Mononuclear cell (primary cell): Measurements from ENCODE around the gene TXNDC11. TPM values are rescaled to one million over a fixed set of nuclear protein-coding genes. Genes with fewer than 3 reads are reported as not detected.

Experiments used
- H3K27me3 ChIP-seq: 2 replicates; pipeline ENCODE4 v1.6.0; 2011; ENCODE audit warnings: low read length, control low read depth; ENCODE audit not compliant: insufficient read depth
- H3K4me1 ChIP-seq: 2 replicates; pipeline ENCODE4 v1.5.1; 2011; ENCODE audit warnings: mild to moderate bottlenecking, low read length, control low read depth; ENCODE audit not compliant: insufficient read depth
- H3K4me3 ChIP-seq: 2 replicates; pipeline ENCODE4 v1.5.1; 2011; ENCODE audit warnings: mild to moderate bottlenecking, low read length, moderate library complexity
- H3K9me3 ChIP-seq: 2 replicates; pipeline ENCODE4 v1.5.1; 2011; ENCODE audit warnings: low read depth, mild to moderate bottlenecking, control low read depth, low read length
- total RNA-seq: library from RNA; depleted of rRNA; stranded (reverse); fragments of >200 nt; gene quantifications from one replicate; pipeline ENCODE4 v1.2.3, GENCODE V29; 2012

TXNDC11 gene
- total RNA-seq, 1 donor: 75.8 TPM

- Histone ChIP-seq H3K27me3 (no peaks in the 10 kb centered on the region), H3K9me3 (no peaks in the 10 kb centered on the region), H3K4me1 (peaks cover 13% of the 10 kb centered on the region), H3K4me3 (no peak overlapping the region)
These were observed 85.1 kb downstream of the TXNDC11 start for GRCh38 chr16:11657556-11657955.

GRCh38 chr16:11655655-11656054, 87.0 kb downstream of the TXNDC11 start:
- H3K27me3 ChIP-seq: no peaks in the 10 kb centered on the region
- no peaks in the 10 kb centered on the region for H3K9me3 ChIP-seq
- no peak overlapping the region for H3K4me3 ChIP-seq
- peaks cover 13% of the 10 kb centered on the region for H3K4me1 ChIP-seq

GRCh38 chr16:11651796-11652195, 90.9 kb downstream of the TXNDC11 start:
- Histone ChIP-seq H3K4me3 (no peak overlapping the region), H3K4me1 (peaks cover 13% of the 10 kb centered on the region), H3K9me3 (no peaks in the 10 kb centered on the region), H3K27me3 (no peaks in the 10 kb centered on the region)

- Histone ChIP-seq H3K4me3 (no peak overlapping the region), H3K9me3 (no peaks in the 10 kb centered on the region), H3K4me1 (peaks cover 13% of the 10 kb centered on the region), H3K27me3 (no peaks in the 10 kb centered on the region)
These were observed 91.7 kb downstream of the TXNDC11 start for GRCh38 chr16:11650641-11651591.

GRCh38 chr16:11649276-11649675, 93.4 kb downstream of the TXNDC11 start:
- Histone ChIP-seq H3K4me1 (peaks cover 4% of the 10 kb centered on the region), H3K9me3 (no peaks in the 10 kb centered on the region), H3K27me3 (no peaks in the 10 kb centered on the region), H3K4me3 (no peak overlapping the region)

- Histone ChIP-seq H3K9me3 (no peaks in the 10 kb centered on the region), H3K4me3 (no peak overlapping the region), H3K27me3 (no peaks in the 10 kb centered on the region), H3K4me1 (peaks cover 22% of the 10 kb centered on the region)
These were observed 99.9 kb downstream of the TXNDC11 start for GRCh38 chr16:11642765-11643116.

- Histone ChIP-seq H3K4me3 (no peak overlapping the region), H3K4me1 (peaks cover 25% of the 10 kb centered on the region), H3K27me3 (no peaks in the 10 kb centered on the region), H3K9me3 (no peaks in the 10 kb centered on the region)
These were observed 101.5 kb downstream of the TXNDC11 start for GRCh38 chr16:11640987-11641817.

- H3K4me3 ChIP-seq: no peak overlapping the region
- no peaks in the 10 kb centered on the region for H3K9me3 ChIP-seq
- peaks cover 32% of the 10 kb centered on the region for H3K4me1 ChIP-seq
- H3K27me3 ChIP-seq: no peaks in the 10 kb centered on the region
These were observed 102.4 kb downstream of the TXNDC11 start for GRCh38 chr16:11639925-11640899.

GRCh38 chr16:11639008-11639562, 103.6 kb downstream of the TXNDC11 start:
- no peak overlapping the region for H3K4me3 ChIP-seq
- no peaks in the 10 kb centered on the region for H3K9me3 ChIP-seq
- no peaks in the 10 kb centered on the region for H3K27me3 ChIP-seq
- peaks cover 39% of the 10 kb centered on the region for H3K4me1 ChIP-seq

- no peaks in the 10 kb centered on the region for H3K27me3 ChIP-seq
- no peaks in the 10 kb centered on the region for H3K9me3 ChIP-seq
- H3K4me3 ChIP-seq: no peak overlapping the region
- peaks cover 48% of the 10 kb centered on the region for H3K4me1 ChIP-seq
These were observed 104.5 kb downstream of the TXNDC11 start for GRCh38 chr16:11638140-11638539.

- Histone ChIP-seq H3K4me3 (no peak overlapping the region), H3K9me3 (no peaks in the 10 kb centered on the region), H3K4me1 (peaks cover 53% of the 10 kb centered on the region), H3K27me3 (no peaks in the 10 kb centered on the region)
These were observed 105.3 kb downstream of the TXNDC11 start for GRCh38 chr16:11637320-11637719.

GRCh38 chr16:11636172-11636721, 106.4 kb downstream of the TXNDC11 start:
- Histone ChIP-seq H3K4me1 (peaks cover 48% of the 10 kb centered on the region), H3K27me3 (no peaks in the 10 kb centered on the region), H3K4me3 (no peak overlapping the region), H3K9me3 (no peaks in the 10 kb centered on the region)

- no peaks in the 10 kb centered on the region for H3K9me3 ChIP-seq
- H3K27me3 ChIP-seq: no peaks in the 10 kb centered on the region
- H3K4me1 ChIP-seq: peaks cover 43% of the 10 kb centered on the region
- H3K4me3 ChIP-seq: no peak overlapping the region
These were observed 106.9 kb downstream of the TXNDC11 start for GRCh38 chr16:11635679-11636171.
